Measurements from ENCODE around the gene CKS1B.

CKS1B gene

GRCh38 chr1:154987326-154987725 is 12.8 kb downstream of the CKS1B start:
- no peak for DNase-seq (ENCODE audit: low spot score)

GRCh38 chr1:154988058-154988954 is 13.8 kb downstream of the CKS1B start:
- DNase-seq (ENCODE audit: low spot score), result no peak

GRCh38 chr1:154989195-154989860 is 14.8 kb downstream of the CKS1B start:
- DNase-seq (ENCODE audit: low spot score), result no peak

GRCh38 chr1:154990276-154990675 is 15.8 kb downstream of the CKS1B start:
- no peak for DNase-seq (ENCODE audit: low spot score)

- DNase-seq (ENCODE audit: low spot score), result no peak
Observed at GRCh38 chr1:154992721-154993571, 18.5 kb downstream of the CKS1B start.

GRCh38 chr1:154993572-154994268 is 19.2 kb downstream of the CKS1B start, which contains the start of gene LENEP:
TSS of gene LENEP (plus strand) at chr1:154993586. CDS start at chr1:154993608, 22 bp downstream.
- no peak for DNase-seq (ENCODE audit: low spot score)

GRCh38 chr1:154994269-154994587 is 19.7 kb downstream of the CKS1B start:
- no peak for DNase-seq (ENCODE audit: low spot score)

- no peak for DNase-seq (ENCODE audit: low spot score)
Observed at GRCh38 chr1:154994591-154994990, 20.1 kb downstream of the CKS1B start.

GRCh38 chr1:154995301-154995983 is 21.0 kb downstream of the CKS1B start:
- peak; percentile 65 for DNase-seq (ENCODE audit: low spot score)

- no peak for DNase-seq (ENCODE audit: low spot score)
Observed at GRCh38 chr1:154996966-154997701, 22.7 kb downstream of the CKS1B start.

- DNase-seq (ENCODE audit: low spot score), result no peak
Observed at GRCh38 chr1:154998201-154998780, 23.8 kb downstream of the CKS1B start.

GRCh38 chr1:154998818-154999570 is 24.5 kb downstream of the CKS1B start:
- peak; percentile 39 for DNase-seq (ENCODE audit: low spot score)

- DNase-seq (ENCODE audit: low spot score), result no peak
Observed at GRCh38 chr1:154999571-155000410, 25.3 kb downstream of the CKS1B start.

GRCh38 chr1:155000411-155000725 is 25.9 kb downstream of the CKS1B start:
- DNase-seq (ENCODE audit: low spot score), result no peak

- peak; percentile 91 for DNase-seq (ENCODE audit: low spot score)
Observed at GRCh38 chr1:155000726-155001424, 26.4 kb downstream of the CKS1B start.

GRCh38 chr1:155001425-155001674 is 26.9 kb downstream of the CKS1B start:
- no peak for DNase-seq (ENCODE audit: low spot score)

GRCh38 chr1:155001675-155002463 is 27.4 kb downstream of the CKS1B start:
- DNase-seq (ENCODE audit: low spot score), result peak; percentile 98

Measured in LoVo (cell line).